Natural killer cell (primary cell): ENCODE data around the gene COL27A1. TPM values are rescaled to one million over a fixed set of nuclear protein-coding genes. Genes with fewer than 3 reads are reported as not detected.
"Not testable (repeated sequence)": the region's sequence is repeated elsewhere in the genome, so short reads cannot be mapped to it uniquely, and the experiment has no call there.

Experiments
- ATAC-seq, 3 donors: fragments of 150-1000 bp in 2 of 3; fragments of 200-7000 bp in 1 of 3; cut with Tn5 transposase; 1 replicate in 1 of 3; 2 replicates in 2 of 3; pipeline ENCODE4 v1.10.0; 2021; ENCODE audit warnings: mild to moderate bottlenecking in 2 of 3, moderate library complexity in 2 of 3
- DNase-seq, 2 donors: peaks; one replicate each; pipeline versions ENCODE4 v3.0.0 to v3.0.0-alpha.2; 2013 to 2021; ENCODE audit warnings: mixed read lengths in 1 of 2
- H3K27ac ChIP-seq: one replicate; pipeline ENCODE4 v1.5.1; 2013; ENCODE audit warnings: mild to moderate bottlenecking, low read length
- H3K27me3 ChIP-seq: one replicate; pipeline ENCODE4 v1.6.1; 2013; ENCODE audit warnings: low read length; ENCODE audit not compliant: control insufficient read depth, insufficient read depth
- H3K36me3 ChIP-seq: one replicate; pipeline ENCODE4 v1.6.1; 2013; ENCODE audit warnings: low read length; ENCODE audit not compliant: control insufficient read depth, insufficient read depth
- H3K4me1 ChIP-seq: one replicate; pipeline ENCODE4 v1.6.1; 2013; ENCODE audit warnings: low read length; ENCODE audit not compliant: control insufficient read depth, insufficient read depth
- H3K4me3 ChIP-seq: one replicate; pipeline ENCODE4 v1.5.1; 2013; ENCODE audit warnings: low read length
- H3K9me3 ChIP-seq: one replicate; pipeline ENCODE4 v1.6.1; 2013; ENCODE audit warnings: low read length; ENCODE audit not compliant: control insufficient read depth, insufficient read depth
- H3K27ac Mint-ChIP-seq, 2 donors: one replicate each; pipeline ENCODE4 v1.8.0; 2022; ENCODE audit warnings: mild to moderate bottlenecking in 2 of 2, mixed read lengths in 2 of 2, moderate library complexity in 1 of 2
- H3K27me3 Mint-ChIP-seq, 2 donors: one replicate each; pipeline ENCODE4 v1.8.0; 2022; ENCODE audit warnings: low read depth in 2 of 2, mixed read lengths in 2 of 2
- H3K36me3 Mint-ChIP-seq: one replicate; pipeline ENCODE4 v1.8.0; 2022; ENCODE audit warnings: mixed read lengths
- H3K4me1 Mint-ChIP-seq, 2 donors: one replicate each; pipeline ENCODE4 v1.8.0; 2022; ENCODE audit warnings: mixed read lengths in 2 of 2
- H3K4me3 Mint-ChIP-seq: one replicate; pipeline ENCODE4 v1.8.0; 2022; ENCODE audit warnings: mild to moderate bottlenecking, moderate library complexity, mixed read lengths
- H3K9me3 Mint-ChIP-seq, 2 donors: one replicate each; pipeline ENCODE4 v1.8.0; 2022; ENCODE audit warnings: mixed read lengths in 2 of 2
- CTCF ChIP-seq: fragments of 200-600 bp; IDR thresholded peaks from one replicate; pipeline ENCODE4 v1.8.0; 2022; ENCODE audit warnings: antibody characterized with exemption
- WGBS: methylation state at CpG from one replicate; pipeline ENCODE4 v1.1.7; 2013; ENCODE audit warnings: missing lambda C conversion rate; ENCODE audit not compliant: insufficient coverage; 5-methylcytosine and 5-hydroxymethylcytosine counted together
- intact Hi-C: fragments of 100-400 bp; cut with micrococcal nuclease; formaldehyde crosslinking; loops from one replicate; pipeline ENCODE4 v1.14.2; 2022
- total RNA-seq, 4 donors: library from RNA; stranded (reverse); fragments of 120-200 nt in 1 of 4; gene quantifications; one replicate each; pipeline versions ENCODE4 v1.2.3 to v1.2.4, GENCODE V29; 2013 to 2022

COL27A1 gene
- total RNA-seq, 3 donors from 2014 or later (not counting 1 experiment from before 2014, with no cell fraction given): not detected

- H3K27ac ChIP-seq, H3K9me3 ChIP-seq, H3K27me3 Mint-ChIP-seq, H3K4me3 ChIP-seq, intact Hi-C loops, H3K36me3 ChIP-seq, ATAC-seq, H3K9me3 Mint-ChIP-seq, H3K4me3 Mint-ChIP-seq, H3K27me3 ChIP-seq, DNase-seq, H3K36me3 Mint-ChIP-seq: not testable (repeated sequence)
- Mint-ChIP-seq H3K27ac (peak within 1 kb of the TSS; percentile 38 to 83), H3K4me1 (peaks cover 17 to 25% of the 10 kb centered on the region in 2 donors)
- WGBS: no CpG with 5 or more reads among the region's 10 CpGs
- H3K4me1 ChIP-seq: peaks cover 16% of the 10 kb centered on the region
Observed at GRCh38 chr9:114329625-114330022, 174.3 kb downstream of the COL27A1 start, which contains the start of gene ORM2. ORM2 (plus strand) TSS chr9:114329869; CDS start chr9:114329905, 36 bp downstream.

GRCh38 chr9:114330636-114331035, 175.3 kb downstream of the COL27A1 start:
- DNase-seq (no peak), ATAC-seq (no peak)
- H3K36me3 ChIP-seq: peaks cover 10% of the 10 kb centered on the region
- peaks cover 16% of the 10 kb centered on the region for H3K4me1 ChIP-seq
- no peak overlapping the region for H3K4me3 Mint-ChIP-seq
- TF ChIP-seq CTCF: no peak
- H3K9me3 ChIP-seq: no peaks in the 10 kb centered on the region
- peak overlapping the region; percentile 38 to 83 for H3K27ac Mint-ChIP-seq
- H3K9me3 Mint-ChIP-seq: no peaks in the 10 kb centered on the region
- H3K27me3 Mint-ChIP-seq: no peaks in the 10 kb centered on the region
- H3K4me1 Mint-ChIP-seq: peaks cover 23 to 30% of the 10 kb centered on the region in 2 donors
- no peaks in the 10 kb centered on the region for H3K27me3 ChIP-seq
- WGBS: 80% methylated on average over 10 of the region's 10 CpGs
- intact Hi-C loops: no loop called here
- peaks cover 7% of the 10 kb centered on the region for H3K36me3 Mint-ChIP-seq
- H3K27ac ChIP-seq: no peak overlapping the region
- no peak overlapping the region for H3K4me3 ChIP-seq

- H3K36me3 Mint-ChIP-seq, H3K27ac ChIP-seq, H3K9me3 Mint-ChIP-seq, H3K27me3 ChIP-seq, H3K4me3 ChIP-seq, DNase-seq, H3K27me3 Mint-ChIP-seq, H3K9me3 ChIP-seq, H3K4me3 Mint-ChIP-seq, intact Hi-C loops: not testable (repeated sequence)
- WGBS: 83% methylated on average over 15 of the region's 19 CpGs
- peaks cover 23 to 30% of the 10 kb centered on the region in 2 donors for H3K4me1 Mint-ChIP-seq
- peak in 2 of 3 donors; percentile 8 to 23 for ATAC-seq
- H3K27ac Mint-ChIP-seq: peak overlapping the region; percentile 78 to 83
- H3K36me3 ChIP-seq: peaks cover 19% of the 10 kb centered on the region
- peaks cover 16% of the 10 kb centered on the region for H3K4me1 ChIP-seq
Observed at GRCh38 chr9:114331229-114332195, 176.2 kb downstream of the COL27A1 start.

- H3K27me3 ChIP-seq, DNase-seq, H3K27ac ChIP-seq, H3K9me3 ChIP-seq, intact Hi-C loops, H3K4me3 Mint-ChIP-seq, H3K4me3 ChIP-seq, H3K27me3 Mint-ChIP-seq, H3K9me3 Mint-ChIP-seq, H3K36me3 Mint-ChIP-seq: not testable (repeated sequence)
- peak in 1 of 3 donors; percentile 17 for ATAC-seq
- 96% methylated on average over 2 of the region's 4 CpGs for WGBS
- H3K4me1 ChIP-seq: peaks cover 16% of the 10 kb centered on the region
- Mint-ChIP-seq H3K27ac (peak overlapping the region; percentile 78 to 83), H3K4me1 (peaks cover 23 to 30% of the 10 kb centered on the region in 2 donors)
- peaks cover 28% of the 10 kb centered on the region for H3K36me3 ChIP-seq
Observed at GRCh38 chr9:114332474-114333040, 177.2 kb downstream of the COL27A1 start.

GRCh38 chr9:114333718-114334117, 178.4 kb downstream of the COL27A1 start:
- H3K4me3 Mint-ChIP-seq, H3K27ac Mint-ChIP-seq, H3K9me3 ChIP-seq, H3K27ac ChIP-seq, ATAC-seq, H3K27me3 ChIP-seq, H3K27me3 Mint-ChIP-seq, H3K9me3 Mint-ChIP-seq, intact Hi-C loops, H3K4me3 ChIP-seq, DNase-seq, H3K36me3 Mint-ChIP-seq: not testable (repeated sequence)
- peaks cover 23 to 36% of the 10 kb centered on the region in 2 donors for H3K4me1 Mint-ChIP-seq
- H3K36me3 ChIP-seq: peaks cover 40% of the 10 kb centered on the region
- WGBS: 73% methylated on average over 1 of the region's 4 CpGs
- peaks cover 16% of the 10 kb centered on the region for H3K4me1 ChIP-seq
